GM19240 (cell line): ENCODE results near the gene ELMO3.

ENCODE experiments used
- DNase-seq: peaks from one replicate; pipeline ENCODE4 v3.0.0; 2011; ENCODE audit warnings: low spot score; ENCODE audit not compliant: insufficient read length

The ELMO3 gene, protein sequence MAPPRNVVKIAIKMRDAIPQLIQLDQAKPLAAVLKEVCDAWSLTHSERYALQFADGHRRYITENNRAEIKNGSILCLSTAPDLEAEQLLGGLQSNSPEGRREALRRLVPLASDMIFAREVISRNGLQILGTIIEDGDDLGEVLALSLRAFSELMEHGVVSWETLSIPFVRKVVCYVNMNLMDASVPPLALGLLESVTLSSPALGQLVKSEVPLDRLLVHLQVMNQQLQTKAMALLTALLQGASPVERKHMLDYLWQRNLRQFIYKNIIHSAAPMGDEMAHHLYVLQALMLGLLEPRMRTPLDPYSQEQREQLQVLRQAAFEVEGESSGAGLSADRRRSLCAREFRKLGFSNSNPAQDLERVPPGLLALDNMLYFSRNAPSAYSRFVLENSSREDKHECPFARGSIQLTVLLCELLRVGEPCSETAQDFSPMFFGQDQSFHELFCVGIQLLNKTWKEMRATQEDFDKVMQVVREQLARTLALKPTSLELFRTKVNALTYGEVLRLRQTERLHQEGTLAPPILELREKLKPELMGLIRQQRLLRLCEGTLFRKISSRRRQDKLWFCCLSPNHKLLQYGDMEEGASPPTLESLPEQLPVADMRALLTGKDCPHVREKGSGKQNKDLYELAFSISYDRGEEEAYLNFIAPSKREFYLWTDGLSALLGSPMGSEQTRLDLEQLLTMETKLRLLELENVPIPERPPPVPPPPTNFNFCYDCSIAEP

DNA sequence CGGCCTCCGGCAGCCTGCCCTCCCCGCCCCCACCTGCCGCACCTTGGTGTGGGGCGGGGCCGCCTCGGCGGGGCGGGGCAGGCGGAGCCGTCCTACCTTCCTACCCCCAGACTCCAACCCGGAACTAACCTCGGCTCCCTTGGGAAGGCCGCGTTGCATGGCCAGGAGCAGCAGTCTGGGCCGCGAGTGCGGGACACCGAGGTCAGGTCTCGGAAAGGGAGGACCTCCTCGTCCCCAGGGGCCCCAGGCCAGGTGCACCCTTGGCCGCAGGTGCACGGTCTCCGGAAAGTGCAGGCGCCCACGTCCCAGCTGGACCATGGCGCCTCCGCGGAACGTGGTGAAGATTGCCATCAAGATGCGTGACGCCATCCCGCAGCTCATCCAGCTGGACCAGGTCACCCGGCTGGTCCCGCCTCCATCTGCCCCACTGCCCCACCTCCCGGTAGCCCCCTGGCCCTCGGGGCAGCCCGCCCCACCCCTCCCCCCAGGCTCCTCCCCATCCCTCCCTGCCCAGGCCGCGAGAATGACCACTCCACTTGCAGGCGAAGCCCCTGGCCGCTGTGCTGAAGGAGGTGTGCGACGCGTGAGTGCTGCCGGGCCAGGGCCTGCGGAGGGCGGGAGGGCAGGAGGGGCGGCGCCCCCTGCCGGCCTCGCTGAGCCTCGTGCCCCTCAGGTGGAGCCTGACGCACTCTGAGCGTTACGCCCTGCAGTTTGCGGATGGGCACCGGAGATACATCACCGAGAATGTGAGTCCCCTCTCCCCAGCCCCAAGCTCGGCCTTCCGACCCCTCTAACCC lies at the start of gene ELMO3:
Gene ELMO3 (plus strand): TSS at position 121 of the 797 bp plus-strand sequence. CDS start 196 bp downstream, at position 317.
- DNase-seq: no peak

DNA sequence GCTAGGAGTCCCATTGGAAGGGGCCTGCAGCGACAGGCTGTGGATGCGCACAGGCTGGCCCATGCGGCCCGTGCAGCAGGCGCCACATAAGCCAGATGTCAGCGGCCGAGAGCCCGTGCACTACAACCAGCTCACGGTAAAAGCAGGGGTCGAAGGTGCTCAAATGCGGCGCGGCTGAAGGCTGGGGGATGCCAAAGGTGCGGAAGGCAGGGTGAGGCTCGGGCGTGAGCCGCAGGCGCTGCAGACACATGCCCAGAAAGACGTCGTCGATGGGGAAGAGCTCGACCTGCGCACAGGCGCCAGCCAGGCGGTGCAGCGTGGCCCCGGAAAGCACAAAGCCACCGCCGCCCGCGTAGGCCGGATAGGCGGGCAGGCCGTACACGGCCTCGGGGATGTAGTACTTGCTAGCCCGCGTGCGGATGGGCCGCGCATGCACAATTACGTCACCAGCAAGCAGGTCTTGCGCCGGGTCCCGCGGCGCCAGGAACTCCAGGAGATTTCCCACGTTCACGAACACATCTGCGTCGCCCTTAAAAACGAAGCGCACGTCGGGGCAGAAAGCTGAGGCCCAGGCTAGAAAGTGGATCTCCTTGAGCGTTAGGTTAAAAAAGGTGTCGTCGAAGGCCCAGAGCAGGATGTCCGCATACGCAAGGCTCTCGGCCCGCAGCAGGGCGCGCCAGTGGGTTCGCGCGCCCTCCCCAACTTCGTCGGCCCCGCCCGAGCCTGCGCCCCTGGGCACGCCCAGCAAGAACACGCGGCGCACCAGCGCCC lies 49.5 kb upstream of the ELMO3 start:
- no peak for DNase-seq

DNA sequence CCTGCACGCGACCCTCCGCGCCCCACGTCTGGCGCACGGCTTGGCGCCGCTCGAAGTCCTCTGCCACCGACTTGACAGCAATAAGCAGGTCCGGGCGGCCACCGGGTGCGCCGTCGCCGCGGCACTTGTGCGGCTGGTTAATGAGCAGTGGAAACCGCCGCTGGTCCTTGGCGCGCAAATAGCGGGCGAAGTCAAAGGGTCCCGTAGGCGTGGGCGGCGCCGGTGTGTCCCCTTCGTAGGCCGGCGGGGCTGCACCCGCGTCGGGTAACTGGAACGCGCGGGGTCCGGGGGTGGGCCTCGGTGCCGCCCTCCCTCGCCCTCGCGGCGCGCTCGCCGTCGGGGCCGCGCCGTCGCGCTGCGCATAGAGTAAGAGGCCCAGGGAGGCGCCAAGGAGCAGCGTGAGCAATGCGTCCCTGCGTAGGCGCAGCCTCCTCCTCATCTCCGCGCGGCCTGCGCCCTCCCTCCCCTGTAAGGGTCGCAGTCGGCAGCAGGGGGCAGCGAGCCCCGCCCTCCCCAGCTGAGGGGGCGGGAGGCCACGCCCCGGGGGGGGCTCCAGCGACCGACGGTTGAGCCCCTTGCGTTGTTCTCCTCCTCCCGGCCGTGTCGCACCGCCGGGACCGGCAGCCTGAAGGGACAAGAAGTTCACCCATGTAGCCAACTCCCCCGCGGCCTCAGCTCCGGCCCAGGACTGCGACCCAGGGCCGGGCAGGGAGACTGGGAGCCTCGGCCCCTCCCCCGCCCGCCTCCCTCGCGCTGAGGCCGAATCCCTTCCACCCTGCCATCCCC lies 48.7 kb upstream of the ELMO3 start:
- no peak for DNase-seq

DNA sequence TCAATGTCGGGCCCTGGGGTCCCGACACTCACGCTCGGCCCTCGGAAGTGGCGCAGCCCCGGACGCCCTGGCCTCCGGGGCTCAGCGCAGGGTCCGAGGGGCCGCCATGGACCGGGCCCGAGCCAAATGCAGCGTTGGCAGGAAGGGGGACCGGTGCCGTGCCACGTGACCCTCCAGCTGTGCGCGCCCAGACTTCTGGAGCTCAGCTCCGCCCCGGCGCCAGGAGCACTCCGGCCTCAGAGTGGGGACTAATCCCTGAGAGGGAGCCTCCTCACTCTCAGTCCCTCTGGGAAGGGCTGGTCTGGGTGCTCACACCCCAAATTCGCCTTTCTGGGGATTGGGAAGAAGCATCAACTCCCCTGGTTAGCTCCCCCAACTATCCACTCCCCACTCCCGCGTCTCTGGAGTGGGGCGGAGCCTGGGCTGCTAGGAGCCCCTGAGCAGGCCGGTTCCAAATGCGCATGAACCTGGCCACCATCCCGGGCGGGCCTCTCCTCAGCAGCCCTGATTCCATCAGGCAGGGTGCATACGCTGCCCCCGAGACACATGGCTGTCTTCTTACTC lies 48.0 kb upstream of the ELMO3 start, which contains the start of gene B3GNT9:
Gene B3GNT9 (minus strand): TSS at position 166 of the 564 bp plus-strand sequence. CDS start 513 bp downstream, outside the sequence.
- peak; percentile 85 for DNase-seq

DNA sequence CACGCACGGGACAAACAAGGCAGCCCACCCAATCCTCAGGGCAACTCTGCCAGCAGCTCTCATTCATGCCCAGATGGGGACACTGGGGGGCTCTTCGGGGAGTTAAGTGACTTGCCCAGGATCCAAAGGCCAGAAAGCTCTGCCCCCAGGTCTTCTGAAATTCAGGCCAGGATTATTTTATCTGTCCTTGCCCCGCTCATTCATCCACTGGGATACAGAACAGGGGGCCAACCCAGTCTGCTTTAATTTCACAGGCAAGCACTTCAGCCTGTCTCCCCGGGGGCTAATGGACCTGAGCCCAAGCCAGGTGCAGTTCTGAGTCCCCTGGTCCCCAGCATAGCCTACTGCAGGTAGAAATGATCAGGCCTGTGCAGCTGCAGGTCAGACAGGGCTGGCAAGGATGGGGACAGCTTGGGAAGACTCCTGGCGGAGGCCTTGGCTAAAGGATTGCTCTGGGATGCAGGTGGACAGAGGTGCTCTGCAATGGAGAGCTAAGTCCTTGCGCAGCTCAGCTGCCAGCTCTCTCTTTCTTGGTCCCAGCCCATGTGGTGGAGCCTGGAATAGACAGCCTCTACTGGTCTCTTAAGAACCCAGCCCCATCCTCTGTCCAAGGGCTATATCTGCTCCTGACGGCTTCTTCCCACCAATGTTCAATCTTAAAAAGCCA lies 47.4 kb upstream of the ELMO3 start:
- no peak for DNase-seq

DNA sequence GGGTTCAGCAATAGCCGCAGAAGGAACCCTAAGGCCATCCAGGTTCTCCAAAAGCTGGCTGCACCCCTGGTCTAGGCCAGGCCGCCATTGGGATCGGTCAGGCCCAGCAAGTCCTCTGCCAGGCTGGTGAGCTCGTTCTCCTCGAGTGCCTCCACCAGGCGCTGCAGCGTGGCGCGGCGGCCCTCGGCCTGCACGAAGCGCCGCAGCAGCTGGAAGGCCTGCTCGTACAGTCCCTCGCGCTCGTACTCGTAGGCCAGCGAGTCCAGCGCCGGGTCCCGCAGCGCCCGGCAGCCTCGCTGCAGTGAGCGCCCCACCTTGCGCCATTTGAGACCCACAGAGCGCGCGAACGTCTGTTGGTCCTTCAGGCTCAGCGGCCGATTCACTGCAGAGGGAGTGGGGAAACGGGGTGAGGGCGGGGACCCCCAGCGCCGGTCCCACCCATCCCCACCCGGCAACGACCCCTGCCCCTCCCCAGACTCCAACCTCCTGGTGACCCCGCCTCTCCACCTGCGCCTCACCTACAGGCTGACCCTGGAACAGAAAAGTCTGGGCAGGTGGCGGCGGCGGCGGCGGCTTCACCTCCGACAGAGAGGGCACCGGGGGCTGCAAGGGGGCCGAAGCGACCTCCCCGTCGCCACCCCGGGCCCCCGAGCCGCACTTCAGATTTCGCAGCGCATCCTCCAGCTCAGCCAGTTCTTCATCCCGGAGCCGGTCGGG lies 44.2 kb upstream of the ELMO3 start:
- no peak for DNase-seq

DNA sequence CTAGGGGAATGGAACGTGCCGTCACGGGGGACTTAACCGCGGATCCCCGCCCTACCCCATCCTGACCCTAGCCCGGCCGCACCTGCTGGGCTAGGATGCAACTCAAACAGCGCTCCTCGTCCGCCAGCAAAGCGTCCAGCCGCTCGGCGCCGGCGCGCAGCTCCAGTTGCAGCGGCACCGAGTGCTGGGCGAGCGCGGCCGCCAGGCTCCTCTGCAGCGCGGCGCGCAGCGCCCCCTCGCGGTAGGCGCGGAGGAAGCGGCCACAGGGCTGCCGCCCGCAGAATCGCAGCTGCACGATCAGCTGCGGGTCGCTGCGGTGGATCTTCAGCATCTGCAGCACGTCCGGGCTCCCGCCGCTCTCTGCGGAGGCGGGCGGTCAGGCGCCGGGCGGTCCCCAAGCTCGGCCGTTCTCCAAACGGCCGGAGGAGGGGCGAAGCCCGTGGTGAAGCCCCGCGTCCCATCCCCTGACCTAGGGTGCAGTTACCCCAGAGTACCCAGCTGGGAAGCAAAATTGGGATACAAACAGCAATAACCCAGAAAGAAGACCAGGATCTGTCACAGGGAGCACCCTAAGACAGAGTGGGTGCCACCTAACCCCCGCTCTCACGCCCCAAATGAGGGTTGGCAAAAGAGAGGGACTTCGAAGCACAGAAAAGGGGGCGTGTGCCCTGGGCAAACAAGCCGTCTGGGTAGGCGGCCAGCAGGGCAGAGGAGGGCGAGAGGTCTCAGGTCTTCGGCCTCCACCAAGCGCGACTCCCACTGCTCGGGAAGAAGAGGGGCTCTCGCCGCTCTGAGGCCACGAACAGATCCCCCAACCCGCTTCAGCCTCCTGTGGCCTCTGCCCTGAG lies 43.4 kb upstream of the ELMO3 start:
- no peak for DNase-seq

DNA sequence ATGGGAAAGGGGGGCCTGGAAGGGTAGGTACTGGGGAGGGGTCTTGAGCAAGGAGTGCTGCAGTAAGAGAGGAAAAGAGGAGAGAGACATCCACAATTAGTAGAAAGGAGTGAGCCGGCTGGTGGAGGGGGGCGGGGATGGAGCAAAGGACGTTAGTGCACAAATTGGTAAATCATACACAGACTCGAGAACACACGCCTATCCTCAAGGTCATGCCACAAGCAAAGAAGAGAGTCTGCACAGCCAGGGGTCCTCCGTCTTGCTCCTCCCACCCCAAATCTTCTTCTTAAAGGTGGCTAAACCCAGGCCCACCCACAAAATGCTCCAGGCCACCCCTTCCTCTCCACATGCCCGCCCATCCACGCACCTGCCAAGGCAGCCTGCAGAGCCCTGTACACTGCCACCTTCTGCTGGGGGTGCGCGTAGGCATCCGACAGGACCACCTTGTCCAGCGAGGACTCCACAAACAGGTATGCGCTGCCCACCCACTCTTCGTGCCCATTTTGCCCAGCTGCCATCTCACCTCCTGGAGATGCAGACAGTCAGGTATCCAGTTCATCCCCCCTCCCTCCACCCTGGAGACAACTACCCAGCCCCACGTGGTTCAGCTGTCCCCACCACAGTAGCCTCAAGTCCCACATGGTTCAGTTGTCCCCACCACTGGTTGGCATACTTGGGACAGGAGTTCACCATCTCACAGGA lies 42.6 kb upstream of the ELMO3 start:
- DNase-seq: no peak

DNA sequence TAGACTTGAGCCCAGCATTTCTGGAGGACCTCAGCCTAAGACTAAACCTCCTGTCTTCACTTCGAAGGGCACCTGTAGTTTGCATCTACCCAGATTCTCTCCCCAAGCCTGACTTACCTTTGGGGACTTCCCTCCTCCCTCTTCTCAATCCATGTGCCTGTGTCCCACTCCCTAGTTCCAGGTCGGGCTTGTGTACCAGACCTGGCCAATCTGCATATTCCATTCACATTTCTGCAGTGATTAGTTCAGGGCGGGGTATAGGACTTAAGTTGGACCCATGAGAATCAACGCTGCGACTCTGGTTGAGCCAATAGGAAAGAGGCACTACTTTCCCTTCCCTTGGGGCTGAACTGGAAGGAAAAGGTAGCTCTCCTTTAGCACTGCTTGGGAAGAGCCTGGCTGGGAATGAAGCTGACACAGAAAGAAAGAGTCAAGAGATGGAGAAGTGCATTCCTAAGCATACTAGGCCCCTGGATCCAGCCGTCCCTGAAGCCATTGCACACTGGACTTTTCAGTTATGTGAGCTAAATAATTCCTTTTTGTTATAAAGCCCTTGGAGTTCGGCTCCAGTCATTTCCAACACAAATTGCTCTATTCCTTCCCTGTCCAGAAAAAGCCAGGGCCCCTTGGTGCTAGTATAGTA lies 41.7 kb upstream of the ELMO3 start:
- no peak for DNase-seq

DNA sequence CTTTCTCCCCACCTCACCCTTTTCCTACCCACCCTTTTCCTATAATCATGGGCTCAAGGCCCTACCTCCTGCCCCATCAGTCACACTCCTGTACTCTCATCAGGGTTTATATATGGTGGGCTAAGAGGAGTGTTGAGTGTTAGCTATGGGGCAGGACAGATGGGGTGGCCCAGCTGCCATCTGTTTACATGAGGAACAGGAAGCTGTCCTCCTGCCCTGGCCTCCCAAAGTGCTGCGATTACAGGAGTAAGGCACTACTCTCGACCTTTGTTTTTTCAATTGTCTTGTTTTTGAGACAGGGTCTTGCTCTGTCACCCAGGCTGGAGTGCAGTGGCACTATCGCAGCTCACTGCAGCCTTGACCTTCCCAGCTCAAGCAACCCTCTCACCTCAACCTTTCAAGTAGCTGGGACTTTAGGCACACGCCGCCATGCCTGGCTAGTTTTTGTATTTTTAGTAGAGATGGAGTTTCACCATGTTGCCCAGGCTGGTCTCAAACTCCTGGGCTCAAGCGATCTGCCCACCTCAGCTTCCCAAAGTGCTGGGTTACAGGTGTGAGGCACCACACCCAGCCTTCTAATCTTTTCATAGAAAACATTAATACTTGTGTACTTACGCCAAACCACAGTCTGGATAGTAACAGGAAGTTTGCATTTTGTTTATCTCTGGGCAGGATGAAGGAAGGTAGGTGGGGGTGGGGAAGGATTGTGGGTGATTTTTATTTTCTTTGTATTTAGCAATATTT lies 40.9 kb upstream of the ELMO3 start:
- no peak for DNase-seq

DNA sequence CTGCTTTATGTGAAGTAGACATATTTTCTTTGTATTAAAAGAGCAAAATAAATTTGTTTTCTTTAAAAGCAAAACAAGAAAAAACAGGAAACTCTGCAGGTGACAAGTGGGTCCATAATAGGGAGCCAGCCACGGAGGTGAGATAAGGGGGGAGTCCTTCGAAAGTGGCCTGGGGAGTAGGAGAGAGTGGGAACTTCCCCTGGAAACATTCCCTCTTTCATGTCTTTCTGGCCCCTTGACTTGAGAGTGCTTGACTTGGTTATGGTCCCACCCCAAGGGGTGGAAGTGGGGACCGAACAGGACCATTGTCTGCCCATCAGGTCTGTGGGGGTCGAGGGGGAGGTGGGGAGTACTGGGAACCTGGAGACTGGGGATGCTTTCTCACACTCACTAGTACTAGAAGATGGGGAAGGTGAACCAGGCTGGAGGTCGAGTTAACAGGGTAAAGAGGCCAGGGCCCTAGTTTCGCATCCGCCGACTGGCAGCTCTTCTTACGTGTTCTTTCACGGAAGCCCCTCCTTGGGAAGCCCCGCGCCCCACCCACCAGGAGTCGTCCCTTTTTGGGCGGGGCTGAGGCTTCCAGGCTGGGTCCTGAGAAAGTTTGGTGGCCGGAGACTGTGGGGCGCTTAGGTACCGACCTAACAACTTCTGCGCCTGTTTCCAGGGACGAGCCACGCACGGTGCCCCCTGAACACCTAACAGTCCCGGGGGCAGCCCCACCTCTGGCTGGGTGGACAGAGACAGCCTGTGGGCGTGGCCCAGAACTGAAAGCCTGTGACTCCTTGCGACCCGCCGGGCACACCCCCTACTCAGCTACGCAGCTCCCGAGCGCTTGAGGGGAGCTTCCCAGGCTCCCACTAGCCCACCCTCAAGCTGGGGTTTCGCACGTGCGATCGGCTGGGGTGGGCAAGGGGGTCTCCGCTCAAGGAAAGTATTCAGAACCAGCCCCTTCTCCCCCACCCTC lies 40.0 kb upstream of the ELMO3 start:
- DNase-seq: peak; percentile 76

DNA sequence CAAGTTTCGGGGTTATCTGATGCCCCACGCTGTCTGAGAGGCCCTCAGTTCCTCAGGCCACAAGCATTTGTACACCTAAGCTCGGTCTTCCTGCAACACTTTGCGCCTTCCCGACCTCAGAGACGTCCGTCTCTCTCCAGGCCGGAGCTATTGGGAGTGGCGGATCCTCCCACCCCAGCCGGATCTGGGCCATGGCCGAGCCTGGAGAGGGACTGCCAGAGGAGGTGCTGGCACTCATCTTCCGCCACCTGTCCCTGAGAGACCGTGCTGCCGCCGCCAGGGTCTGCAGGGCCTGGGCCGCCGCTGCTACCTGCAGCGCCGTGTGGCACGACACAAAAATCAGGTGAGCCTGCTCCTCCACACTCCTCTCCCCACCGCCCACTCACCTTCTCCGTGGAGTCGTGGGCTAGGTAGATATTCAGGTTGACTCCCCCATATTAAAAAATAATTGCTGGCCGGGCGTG lies 37.3 kb upstream of the ELMO3 start:
- no peak for DNase-seq

DNA sequence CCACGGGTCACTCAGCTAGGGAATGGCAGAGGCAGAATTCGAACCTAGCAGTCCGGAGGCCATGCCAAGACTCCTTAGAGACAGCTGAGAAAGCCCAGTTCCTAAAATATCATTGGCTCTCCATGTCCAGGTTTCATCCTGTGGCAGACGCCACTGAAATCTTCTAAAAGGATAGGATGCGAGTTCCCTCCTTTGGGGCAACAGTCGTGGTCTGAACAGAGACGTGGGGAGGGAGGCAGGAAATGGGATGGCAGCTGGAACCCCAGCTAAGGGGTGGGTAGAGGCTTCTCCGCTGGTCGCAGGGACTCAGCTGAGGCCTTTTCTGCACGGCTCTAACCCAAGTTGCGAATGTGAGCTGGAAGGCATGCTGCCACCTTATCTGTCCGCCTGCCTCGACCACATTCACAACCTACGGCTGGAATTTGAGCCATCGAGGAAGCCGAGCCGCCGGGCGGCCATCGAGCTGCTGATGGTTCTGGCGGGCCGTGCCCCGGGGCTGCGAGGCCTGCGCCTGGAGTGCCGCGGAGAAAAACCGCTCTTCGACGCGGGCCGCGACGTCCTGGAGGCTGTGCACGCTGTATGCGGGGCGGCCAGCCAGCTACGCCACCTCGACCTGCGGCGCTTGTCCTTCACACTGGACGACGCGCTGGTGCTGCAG lies 36.3 kb upstream of the ELMO3 start:
- DNase-seq: no peak
